Activated effector memory CD4-positive, alpha-beta T cell treated with Interleukin-2 at 50 U/mL for 16 hours (primary cell): Measurements from ENCODE around the gene C2.
A peak's percentile ranks its signal among the peaks of the same experiment; 100 is the strongest.

ENCODE experiments used
- DNase-seq: peaks from one replicate; pipeline ENCODE4 v3.0.0-alpha.2; 2020

The C2 gene

GRCh38 chr6:31927242-31927862 is at the start of gene C2:
C2 (plus strand) TSS chr6:31927717; CDS start chr6:31927753, 36 bp downstream.
- no peak for DNase-seq

- no peak for DNase-seq
Observed at GRCh38 chr6:31878222-31878621, 49.3 kb upstream of the C2 start.

- DNase-seq = no peak
Observed at GRCh38 chr6:31878726-31879125, 48.8 kb upstream of the C2 start, which contains the start of gene SLC44A4. SLC44A4 (minus strand) TSS chr6:31878997; CDS start chr6:31878980, 17 bp downstream.

- DNase-seq = no peak
Observed at GRCh38 chr6:31879143-31879542, 48.4 kb upstream of the C2 start.

- no peak for DNase-seq
Observed at GRCh38 chr6:31879901-31880300, 47.6 kb upstream of the C2 start.

GRCh38 chr6:31880616-31881015 is 46.9 kb upstream of the C2 start:
- DNase-seq = no peak

GRCh38 chr6:31881136-31881859 is 46.2 kb upstream of the C2 start:
- DNase-seq = no peak

GRCh38 chr6:31882344-31882743 is 45.2 kb upstream of the C2 start:
- no peak for DNase-seq

- DNase-seq = no peak
Observed at GRCh38 chr6:31883676-31884075, 43.8 kb upstream of the C2 start.

- DNase-seq = no peak
Observed at GRCh38 chr6:31884528-31885035, 42.9 kb upstream of the C2 start.

- DNase-seq = no peak
Observed at GRCh38 chr6:31886541-31886991, 41.0 kb upstream of the C2 start.

- no peak for DNase-seq
Observed at GRCh38 chr6:31887173-31888007, 40.1 kb upstream of the C2 start.

GRCh38 chr6:31888276-31889258 is 39.0 kb upstream of the C2 start:
- DNase-seq = peak; percentile 29

- DNase-seq = no peak
Observed at GRCh38 chr6:31889331-31889972, 38.1 kb upstream of the C2 start.

- no peak for DNase-seq
Observed at GRCh38 chr6:31892821-31893220, 34.7 kb upstream of the C2 start.

- no peak for DNase-seq
Observed at GRCh38 chr6:31896493-31896855, 31.0 kb upstream of the C2 start.

GRCh38 chr6:31896856-31897611 is 30.5 kb upstream of the C2 start:
- DNase-seq = no peak

- DNase-seq = peak; percentile 81
Observed at GRCh38 chr6:31897612-31898382, 29.7 kb upstream of the C2 start, which contains the start of gene EHMT2. EHMT2 (minus strand) TSS chr6:31897698; CDS start chr6:31897677, 21 bp downstream.

- DNase-seq = no peak
Observed at GRCh38 chr6:31898383-31899011, 29.0 kb upstream of the C2 start.
